Activated T-cell treated with anti-CD3 and anti-CD28 coated beads for 1 hour (primary cell): ENCODE results near the gene FAM186B.
A peak's percentile ranks its signal among the peaks of the same experiment; 100 is the strongest.

Experiments
- DNase-seq: peaks from one replicate; pipeline ENCODE4 v3.0.0-alpha.2; 2020; ENCODE audit warnings: low read depth

The FAM186B gene

DNA sequence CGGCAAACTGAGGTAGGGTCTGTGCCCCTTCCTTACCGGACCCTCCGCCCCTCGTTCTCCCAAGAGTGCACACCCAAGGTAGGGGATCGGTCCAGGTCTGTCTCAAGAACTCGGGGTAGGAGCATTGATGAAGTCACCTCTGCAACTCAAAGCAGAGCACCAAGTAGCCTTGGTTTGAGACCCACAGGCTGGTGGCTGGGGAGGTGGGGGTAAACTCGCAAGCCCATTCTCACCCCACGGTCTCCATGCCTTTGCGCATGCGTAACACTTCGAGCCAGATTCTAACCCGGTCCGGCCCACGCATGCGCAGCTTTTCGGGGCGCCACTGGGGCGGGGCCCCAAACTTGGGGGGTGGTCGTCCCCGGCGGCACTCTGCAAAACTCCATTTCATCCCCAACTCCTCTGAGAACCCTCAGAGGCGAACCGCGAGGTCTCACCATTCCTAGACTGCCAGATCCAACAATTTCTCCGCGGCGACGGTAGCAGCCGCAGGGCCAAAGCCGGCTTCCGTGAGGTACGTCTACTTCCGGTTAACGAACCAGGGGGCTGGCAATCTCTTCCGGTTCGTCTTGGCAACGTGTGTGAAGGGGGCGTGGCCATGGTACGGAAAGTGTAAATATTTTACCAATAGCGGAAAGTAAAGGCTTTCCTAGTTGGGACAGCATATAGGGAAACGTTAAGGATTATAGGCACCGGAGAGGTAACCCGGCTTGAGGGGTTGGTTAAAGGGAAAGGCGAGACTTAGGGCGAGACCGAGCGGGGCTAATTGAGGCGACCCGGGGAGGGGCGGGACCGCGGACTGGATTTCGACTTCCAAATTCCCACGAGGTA is 37.6 kb downstream of the FAM186B start, which contains the start of gene MCRS1:
MCRS1 (minus strand) TSS at position 532 of the 831 bp plus-strand sequence. CDS start 1,411 bp downstream, outside the sequence.
- peak; percentile 89 for DNase-seq

DNA sequence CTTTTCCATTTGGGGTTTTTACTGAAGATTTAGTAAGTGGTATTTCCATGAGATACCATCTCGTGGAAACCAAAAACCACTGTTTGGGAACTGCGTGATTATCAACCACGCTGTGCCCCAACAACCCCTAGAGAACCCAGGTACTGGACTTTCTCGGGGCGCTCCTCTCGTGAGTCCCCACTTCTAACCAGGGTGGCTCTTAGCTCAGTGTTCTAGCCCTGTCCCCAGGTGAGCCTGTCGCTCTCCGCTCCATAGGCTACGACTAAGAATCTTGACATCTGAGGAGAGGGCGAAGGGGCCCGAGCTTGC is 38.2 kb downstream of the FAM186B start:
- DNase-seq: no peak

- no peak for DNase-seq
These were observed 39.1 kb downstream of the FAM186B start for GRCh38 chr12:49566361-49566760.

GRCh38 chr12:49565406-49566265 is 39.8 kb downstream of the FAM186B start:
- no peak for DNase-seq

DNA sequence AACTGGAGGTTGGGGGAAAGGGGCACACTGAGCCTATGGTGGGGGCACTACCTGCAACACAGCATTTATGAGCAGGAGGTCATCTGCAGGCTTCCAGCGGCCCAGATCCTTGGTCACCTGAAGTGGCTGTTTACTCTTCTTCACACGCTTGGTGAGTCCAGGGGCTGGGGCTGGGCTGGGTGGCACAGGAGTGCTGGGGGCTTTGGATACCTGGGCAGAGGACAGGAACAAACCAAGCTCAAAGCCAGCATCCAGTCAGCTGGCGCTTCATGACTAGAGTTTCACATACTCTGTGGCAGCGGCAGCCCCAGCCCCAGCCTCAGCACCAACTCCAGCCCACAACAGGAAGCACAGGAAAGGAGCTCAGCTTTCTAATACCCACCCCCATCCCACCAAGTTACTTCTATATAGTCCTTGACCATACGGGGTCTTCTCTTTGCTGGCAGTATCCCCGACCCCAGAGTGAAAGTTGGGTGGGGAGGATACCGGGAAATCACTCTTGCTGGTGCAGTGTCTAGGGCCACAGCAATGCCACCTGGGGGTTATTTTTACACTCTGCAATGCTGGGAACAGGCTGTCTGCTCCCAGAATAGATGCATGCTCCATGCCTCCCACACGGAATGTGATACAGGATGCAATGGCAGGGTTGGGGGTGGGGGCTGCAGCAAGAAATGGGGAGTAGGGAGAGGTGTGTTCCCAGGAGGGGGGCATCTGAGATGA is 40.6 kb downstream of the FAM186B start:
- no peak for DNase-seq

GRCh38 chr12:49563951-49564685 is 41.3 kb downstream of the FAM186B start:
- no peak for DNase-seq

DNA sequence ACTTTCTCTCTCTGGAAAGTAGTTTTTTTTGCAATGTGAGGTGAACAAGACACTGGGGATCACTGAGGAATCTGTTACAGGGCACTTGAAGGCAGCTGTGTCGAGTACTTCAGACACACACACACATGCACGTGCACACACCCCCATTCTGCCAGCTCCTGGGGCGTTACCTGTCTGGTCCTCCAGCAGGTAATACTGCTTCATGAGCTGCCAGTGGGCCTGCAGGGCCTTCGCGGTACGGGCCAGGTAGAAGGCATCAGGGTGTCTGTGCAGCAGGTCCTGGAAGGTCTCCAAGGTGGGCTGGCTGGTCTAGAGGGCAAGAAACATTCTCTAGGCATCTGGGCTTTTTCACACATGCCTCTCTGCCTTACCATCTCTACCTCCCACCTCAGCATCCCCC is 42.6 kb downstream of the FAM186B start:
- no peak for DNase-seq

GRCh38 chr12:49562233-49562632 is 43.2 kb downstream of the FAM186B start:
- DNase-seq: no peak

DNA sequence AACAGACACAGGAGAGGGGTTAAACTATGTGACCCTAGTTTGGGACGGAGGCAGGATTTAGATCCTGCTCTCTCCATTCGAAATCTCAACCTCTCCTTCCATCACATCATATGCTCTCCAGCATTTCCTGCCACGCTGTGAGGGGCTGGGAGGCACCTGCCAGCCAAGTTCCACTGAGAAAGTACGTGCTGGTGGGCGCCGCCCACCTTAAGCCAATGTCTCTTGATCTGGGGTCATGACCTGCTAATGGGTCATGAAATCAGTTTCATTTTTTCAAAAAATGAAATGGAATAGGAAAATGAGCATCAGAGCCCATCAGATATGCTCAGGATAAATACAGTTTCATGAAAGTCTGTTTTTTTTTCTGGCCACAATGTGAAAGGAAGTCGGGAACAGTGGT is 44.7 kb downstream of the FAM186B start:
- DNase-seq: no peak

GRCh38 chr12:49559011-49559675 is 46.3 kb downstream of the FAM186B start:
- no peak for DNase-seq

DNA sequence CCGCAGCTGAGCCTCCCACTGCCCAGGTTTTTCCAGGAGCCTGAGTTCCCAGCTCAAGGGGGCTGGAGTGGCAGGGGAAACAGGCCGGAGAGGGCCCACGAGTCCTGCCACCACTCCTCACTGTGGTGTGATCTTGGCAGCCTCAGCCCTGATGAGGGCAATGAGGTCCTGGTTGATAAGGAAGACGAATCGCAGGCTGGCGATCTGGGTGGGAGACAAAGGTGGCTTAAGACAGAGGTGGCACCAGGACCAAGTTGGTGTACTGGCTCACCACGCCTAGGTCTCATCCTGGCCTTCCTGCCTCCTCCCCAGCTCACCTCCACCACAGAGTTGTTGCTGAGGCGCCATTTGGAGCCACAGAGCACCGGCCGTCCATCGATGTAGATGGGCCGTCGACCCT is 46.9 kb downstream of the FAM186B start:
- DNase-seq: no peak

- no peak for DNase-seq
These were observed 47.6 kb downstream of the FAM186B start for GRCh38 chr12:49557917-49558215.

- DNase-seq: no peak
These were observed 48.1 kb downstream of the FAM186B start for GRCh38 chr12:49557187-49557916.

DNA sequence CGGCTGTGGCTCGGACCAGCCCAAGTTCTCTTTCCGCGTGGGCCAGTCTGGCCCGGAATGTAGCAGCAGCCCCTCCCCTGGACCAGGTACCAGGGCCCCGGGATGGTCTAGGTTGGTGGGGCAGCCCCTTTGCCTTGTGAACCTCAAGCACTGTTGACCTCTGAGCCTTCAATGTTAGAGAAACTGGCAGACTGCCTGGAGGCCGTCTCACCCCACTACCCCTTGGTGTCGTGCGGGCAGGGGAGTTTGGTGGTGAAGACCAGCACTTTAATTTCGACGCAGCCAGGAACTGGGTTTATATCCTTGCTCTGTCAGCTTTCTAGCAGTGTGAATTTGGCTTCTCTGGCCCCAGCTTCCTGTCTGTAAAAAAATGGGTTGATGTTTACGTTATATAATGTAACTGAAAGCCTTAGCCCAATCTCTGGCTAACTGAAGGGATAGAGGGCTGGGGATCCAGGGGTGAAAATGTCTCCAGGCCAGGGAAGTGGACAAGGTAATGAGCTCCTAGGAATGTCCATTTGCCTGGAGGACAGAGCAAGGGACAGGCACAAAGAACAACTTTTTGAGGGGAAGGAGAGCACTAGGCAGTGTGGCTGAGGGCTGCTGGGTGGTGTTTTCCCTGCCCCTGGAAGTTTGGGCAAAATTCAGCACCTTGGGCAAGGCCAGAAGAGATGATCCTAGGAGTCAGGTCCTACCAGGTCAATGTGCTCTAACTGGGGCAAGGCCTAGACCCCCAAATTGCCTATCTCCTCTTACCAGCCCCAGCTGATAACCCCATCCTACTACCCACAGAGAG is 48.9 kb downstream of the FAM186B start:
- DNase-seq: no peak

DNA sequence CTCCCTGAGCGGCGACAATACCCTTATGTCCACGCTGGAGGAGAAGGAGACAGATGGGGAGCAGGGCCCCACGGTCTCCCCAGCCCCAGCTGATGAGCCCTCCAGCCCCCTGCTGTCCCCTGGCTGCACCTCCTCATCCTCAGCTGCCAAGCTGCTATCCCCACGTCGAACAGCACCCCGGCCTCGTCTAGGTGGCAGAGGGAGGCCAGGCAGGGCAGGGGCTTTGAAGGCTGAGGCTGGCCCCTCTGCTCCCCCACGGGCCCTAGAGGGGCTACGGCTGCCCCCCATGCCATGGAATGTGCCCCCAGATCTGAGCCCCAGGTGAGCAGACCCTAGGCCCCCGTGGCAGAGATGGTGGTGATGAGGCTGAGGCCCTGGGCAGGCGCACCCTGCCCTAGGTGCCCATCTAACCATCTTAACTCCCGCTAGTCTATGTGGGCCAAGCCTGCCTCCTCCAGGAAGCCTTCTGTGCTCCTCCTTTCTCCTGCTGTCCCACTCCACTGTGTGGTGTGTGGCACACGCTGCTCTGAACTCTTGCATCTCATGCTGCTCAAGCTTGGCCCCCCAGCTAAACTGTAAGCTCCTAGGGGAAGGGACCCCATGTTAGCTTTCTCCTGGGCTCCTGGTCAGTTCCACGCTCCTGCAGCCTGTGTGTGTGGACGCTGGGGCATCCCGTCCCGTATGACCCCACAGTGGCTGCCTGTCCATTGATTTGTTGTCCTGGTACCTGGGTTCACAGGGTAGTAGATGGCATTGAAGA is 49.6 kb downstream of the FAM186B start:
- DNase-seq: no peak

DNA sequence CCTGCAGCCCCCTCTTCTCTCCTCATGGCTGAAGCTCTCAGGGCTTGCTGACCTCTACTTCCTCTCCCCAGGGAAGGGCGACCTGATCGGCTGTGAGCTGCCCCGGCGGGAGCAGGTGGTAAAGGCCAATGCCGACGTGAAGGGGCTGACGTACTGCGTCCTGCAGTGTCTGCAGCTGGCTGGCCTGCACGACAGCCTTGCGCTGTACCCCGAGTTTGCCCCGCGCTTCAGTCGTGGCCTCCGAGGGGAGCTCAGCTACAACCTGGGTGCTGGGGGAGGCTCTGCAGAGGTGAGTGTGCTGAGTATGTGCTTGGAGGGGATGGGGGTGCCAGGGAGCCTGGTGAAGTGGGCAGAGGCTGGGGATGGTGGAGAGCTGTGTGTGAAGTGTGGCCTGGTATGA is 51.2 kb downstream of the FAM186B start:
- DNase-seq: no peak

DNA sequence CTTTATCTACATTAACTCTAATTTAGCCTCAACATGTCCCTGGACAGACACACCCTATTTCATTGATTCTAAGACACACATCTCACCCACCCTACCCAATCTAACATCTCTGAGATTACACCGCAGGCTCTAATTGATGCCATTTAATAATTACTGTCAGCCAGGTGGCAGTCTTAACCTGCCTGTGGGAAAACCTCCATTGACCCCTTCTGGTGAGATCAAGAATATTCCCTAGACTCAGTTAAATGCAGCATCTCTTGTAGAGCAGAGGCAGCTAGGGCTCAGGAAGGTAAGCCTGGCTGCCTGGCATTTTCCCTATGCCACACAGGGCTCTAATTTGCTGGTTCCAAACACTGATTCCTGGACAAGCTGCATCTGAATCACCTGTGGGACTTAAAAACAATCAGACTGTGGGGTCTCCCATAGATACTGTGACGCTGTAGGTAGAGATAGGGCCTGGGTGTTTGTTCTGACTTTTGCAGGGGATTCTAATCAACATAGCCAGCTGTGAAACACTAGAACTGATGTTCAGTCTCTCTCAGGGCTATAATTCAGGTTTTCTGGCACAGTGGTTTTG is 51.8 kb downstream of the FAM186B start:
- no peak for DNase-seq

DNA sequence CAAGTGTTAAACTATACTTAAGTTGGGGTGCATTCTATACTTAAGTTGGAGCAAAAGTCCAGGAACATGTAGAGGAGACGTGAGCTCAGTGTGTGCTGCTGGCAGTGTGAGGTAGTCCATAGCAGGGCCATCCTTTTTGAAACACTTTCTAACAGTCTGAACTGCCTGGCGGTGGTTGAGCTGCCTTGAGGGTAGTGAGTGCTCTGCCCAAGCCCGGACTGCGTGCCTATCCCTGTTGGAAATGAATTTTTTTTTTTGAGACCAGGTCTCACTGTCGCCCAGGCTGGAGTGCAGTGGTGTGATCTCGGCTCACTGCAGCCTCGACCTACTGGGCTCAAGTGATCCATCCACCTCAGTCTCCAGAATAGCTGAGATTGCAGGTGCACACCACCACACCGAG is 52.5 kb downstream of the FAM186B start:
- no peak for DNase-seq

- DNase-seq: no peak
These were observed 53.0 kb downstream of the FAM186B start for GRCh38 chr12:49552425-49552824.
